ENCODE measurements around the gene NDOR1.

DNA sequence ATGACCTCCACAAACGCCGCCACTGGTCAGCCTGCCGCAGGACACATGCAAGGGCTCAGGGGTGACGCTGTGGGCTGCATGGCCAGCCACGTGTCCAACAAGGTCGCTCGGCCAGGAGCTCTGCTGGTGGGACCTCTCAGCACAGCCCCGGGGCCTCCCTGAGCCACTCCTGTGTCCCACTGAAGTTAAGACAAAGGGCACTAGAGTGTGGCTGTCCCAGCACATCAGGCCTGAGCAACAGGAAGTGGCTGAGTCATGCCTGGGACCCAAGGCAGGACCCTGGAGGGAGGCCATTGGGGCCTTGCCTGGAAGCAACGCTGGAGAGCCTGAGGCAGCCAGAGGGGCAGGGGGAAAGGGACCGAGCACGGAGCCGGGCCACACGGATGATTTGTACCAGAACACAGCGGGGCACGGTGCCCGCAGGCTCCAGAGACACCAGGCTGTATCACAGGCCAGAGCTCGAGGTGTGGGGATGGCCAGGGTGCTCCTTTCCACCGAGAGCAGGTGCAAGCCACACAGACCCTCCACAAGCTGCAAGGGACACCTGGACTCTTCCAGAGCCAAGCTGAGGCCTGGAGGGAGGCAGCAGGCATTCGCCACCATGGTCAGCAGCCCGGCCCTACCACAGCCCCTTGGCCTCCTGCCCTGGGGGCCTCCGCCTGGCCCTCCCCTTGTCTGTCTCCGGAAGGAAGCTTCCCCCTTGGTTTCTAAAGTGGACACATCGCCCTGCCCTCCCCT is 27.1 kb upstream of the NDOR1 start:
- TF ChIP-seq POLR2A (IDR thresholded peaks at IDR 0.05; ENCODE audit: low read depth) (no peak), POLR2AphosphoS5 (IDR thresholded peaks at IDR 0.05) (no peak)

All from esophagus muscularis mucosa (tissue), 2 donors.